SU-DHL-6 (cell line): Measurements from ENCODE around the gene RIPK4.

Experiments used
- CTCF ChIP-seq: fragments of 200-600 bp; sonication (generic); IDR thresholded peaks from one replicate; pipeline ENCODE4 v1.5.1; 2017; ENCODE audit warnings: antibody characterized with exemption, mild to moderate bottlenecking, low read length, moderate library complexity; ENCODE audit not compliant: insufficient read depth, poor library complexity, severe bottlenecking
- EZH2phosphoT487 ChIP-seq: fragments of 200-600 bp; sonication (generic), shearing (Covaris generic); conservative IDR thresholded peaks from 2 replicates; pipeline ENCODE4 v1.6.1; 2018; ENCODE audit warnings: mild to moderate bottlenecking, antibody characterized with exemption, low read length, moderate library complexity, mixed read lengths

GRCh38 chr21:41783476-41784180 lies 16.8 kb upstream of the RIPK4 start:
- TF ChIP-seq CTCF (no peak), EZH2phosphoT487 (no peak)
